Neural crest cell (in vitro differentiated cells): ENCODE data around the gene LINC01488. TPM values are rescaled to one million over a fixed set of nuclear protein-coding genes. Genes with fewer than 3 reads are reported as not detected.

Experiments used
- DNase-seq: peaks from one replicate; pipeline ENCODE4 v3.0.0; 2021; ENCODE audit warnings: low read depth, mixed read lengths, low spot score
- H3K27ac Mint-ChIP-seq: one replicate; pipeline ENCODE4 v1.8.0; 2021; ENCODE audit warnings: mild to moderate bottlenecking, mixed read lengths; ENCODE audit not compliant: unreplicated experiment
- H3K27me3 Mint-ChIP-seq: 2 replicates; pipeline ENCODE4 v1.8.0; 2021; ENCODE audit warnings: low read depth, mild to moderate bottlenecking, mixed read lengths
- H3K36me3 Mint-ChIP-seq: 2 replicates; pipeline ENCODE4 v1.8.0; 2021; ENCODE audit warnings: low read depth, mild to moderate bottlenecking, mixed read lengths
- H3K4me1 Mint-ChIP-seq: 2 replicates; pipeline ENCODE4 v1.8.0; 2021; ENCODE audit warnings: mixed read lengths
- H3K4me3 Mint-ChIP-seq: one replicate; pipeline ENCODE4 v1.8.0; 2021; ENCODE audit warnings: mild to moderate bottlenecking, mixed read lengths
- H3K9me3 Mint-ChIP-seq: 2 replicates; pipeline ENCODE4 v1.8.0; 2021; ENCODE audit warnings: mixed read lengths
- CTCF ChIP-seq: fragments of 200-600 bp; sonication (generic); conservative IDR thresholded peaks from 2 replicates; pipeline ENCODE4 v1.5.0; 2021; ENCODE audit warnings: antibody characterized with exemption, mild to moderate bottlenecking
- total RNA-seq: library from RNA; stranded (reverse); gene quantifications from 2 replicates; pipeline ENCODE4 v1.2.1, GENCODE V29; 2021

The LINC01488 gene
- total RNA-seq, 1 donor from 2014 or later = not detected

DNA sequence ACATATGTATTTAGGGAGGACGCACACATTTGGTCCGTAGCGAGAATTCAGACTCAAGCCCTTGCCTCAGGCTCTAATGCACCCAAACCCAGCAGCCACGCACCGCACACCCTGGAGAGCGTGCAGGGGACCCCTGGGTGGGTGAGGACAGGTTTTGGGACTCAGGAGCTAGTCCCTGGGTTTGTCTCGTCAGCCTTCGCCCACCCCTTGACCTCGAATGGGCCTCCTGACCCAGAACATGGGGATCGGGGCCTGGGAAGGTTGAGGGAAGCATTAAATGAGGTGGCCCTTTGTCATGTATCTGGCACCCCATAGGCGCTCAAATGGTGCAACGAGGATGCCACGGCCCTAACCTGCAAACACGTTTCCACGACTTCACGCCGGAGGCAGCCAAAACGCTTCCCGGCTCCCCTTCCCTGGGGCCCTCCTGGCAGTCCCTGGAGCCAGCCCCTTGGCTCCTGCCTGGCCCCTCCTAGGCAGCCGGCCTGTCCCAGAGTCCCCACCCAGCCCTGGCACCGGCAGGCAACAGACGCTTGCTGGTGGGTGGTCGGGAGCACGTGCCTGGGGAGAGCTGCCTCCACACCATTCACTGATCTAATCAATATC lies 5.5 kb upstream of the LINC01488 start:
- Mint-ChIP-seq H3K9me3 (no peaks in the 10 kb centered on the region), H3K36me3 (no peaks in the 10 kb centered on the region), H3K4me1 (peaks cover 32% of the 10 kb centered on the region), H3K27me3 (no peaks in the 10 kb centered on the region), H3K27ac (no peak overlapping the region), H3K4me3 (no peak overlapping the region)
- no peak for TF ChIP-seq CTCF
- DNase-seq = no peak

DNA sequence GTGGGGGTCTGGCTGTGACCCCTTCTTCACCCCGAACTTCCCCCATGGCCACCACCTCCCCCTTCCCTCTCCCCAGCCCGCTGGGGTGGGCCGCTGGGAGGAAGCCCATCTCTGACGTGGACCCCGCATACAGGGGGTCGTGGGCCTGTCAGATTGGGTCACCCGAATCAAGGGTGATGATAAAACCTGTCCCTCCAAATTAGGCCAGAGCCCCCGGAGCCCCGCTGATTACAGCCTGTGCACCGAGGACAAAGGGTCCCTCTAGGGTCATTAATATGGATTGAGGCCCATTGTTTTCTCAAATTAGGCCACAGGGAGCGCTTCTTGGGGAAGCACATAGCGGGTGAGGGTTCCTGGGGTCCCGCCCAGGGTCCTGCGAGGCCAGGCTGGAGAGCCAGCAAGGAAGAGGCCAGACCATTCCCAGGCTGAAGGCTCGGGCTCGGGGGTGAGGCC lies 4.9 kb upstream of the LINC01488 start:
- Mint-ChIP-seq H3K36me3 (no peaks in the 10 kb centered on the region), H3K4me3 (no peak overlapping the region), H3K27me3 (no peaks in the 10 kb centered on the region), H3K27ac (no peak overlapping the region), H3K4me1 (peaks cover 27% of the 10 kb centered on the region), H3K9me3 (no peaks in the 10 kb centered on the region)
- DNase-seq = no peak
- no peak for TF ChIP-seq CTCF

DNA sequence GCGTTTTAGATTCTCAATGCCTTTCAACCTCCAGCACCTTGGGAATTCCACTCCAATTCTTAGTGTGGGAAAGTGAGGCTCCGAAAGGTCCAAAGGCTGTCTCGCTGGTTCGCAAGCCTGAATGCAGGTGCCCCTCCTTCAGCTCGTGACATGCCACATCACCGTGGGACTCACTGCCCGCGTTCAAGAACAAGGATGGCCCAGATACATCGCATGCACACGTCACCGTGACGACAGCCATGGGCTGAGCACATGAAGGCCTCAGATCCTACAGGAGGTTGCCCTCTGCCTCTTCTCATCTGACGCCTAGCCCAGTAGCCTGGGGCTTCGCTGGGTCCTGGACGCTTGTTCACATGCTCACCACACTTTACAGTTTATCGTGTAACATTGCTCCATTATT lies 4.4 kb upstream of the LINC01488 start:
- H3K27me3 Mint-ChIP-seq = no peaks in the 10 kb centered on the region
- no peak for TF ChIP-seq CTCF
- no peaks in the 10 kb centered on the region for H3K36me3 Mint-ChIP-seq
- no peak for DNase-seq
- H3K4me3 Mint-ChIP-seq = no peak overlapping the region
- H3K4me1 Mint-ChIP-seq = peaks cover 22% of the 10 kb centered on the region
- no peak overlapping the region for H3K27ac Mint-ChIP-seq
- no peaks in the 10 kb centered on the region for H3K9me3 Mint-ChIP-seq

DNA sequence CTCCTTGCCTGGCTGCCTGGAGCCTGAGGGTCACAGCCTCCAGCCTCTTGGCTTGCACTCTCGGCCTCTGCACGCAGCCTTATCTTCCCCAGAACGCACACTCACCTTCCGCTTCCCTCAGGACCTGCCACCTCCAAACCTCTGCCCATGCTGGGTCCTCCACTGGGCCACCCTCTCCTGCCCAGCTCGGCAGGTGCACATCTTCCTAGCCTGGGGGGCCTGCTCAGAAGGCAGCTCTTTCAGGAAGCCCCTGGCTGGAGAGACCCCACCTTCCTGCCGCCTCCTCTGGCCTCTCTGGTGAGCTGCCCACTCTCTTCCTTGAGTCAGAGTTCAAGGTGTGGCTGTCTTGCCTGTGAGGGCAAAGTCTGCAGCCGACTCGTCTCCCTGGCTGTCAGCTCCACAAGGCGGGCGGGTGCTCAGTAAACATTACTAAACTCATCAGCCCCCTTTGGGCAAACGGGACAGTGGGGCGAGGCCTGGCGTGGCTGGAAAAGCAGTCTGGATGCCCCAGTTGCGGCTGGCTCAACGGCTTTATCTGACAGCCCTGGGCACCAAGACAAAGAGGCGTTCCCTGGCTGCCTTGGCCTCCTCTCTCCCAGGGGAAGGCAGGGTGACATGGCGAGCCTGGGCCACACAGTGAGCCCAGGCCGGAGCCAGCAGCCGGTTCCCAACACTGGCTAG lies 1.7 kb upstream of the LINC01488 start:
- Mint-ChIP-seq H3K27ac (no peak overlapping the region), H3K36me3 (no peaks in the 10 kb centered on the region), H3K27me3 (no peaks in the 10 kb centered on the region), H3K4me3 (no peak overlapping the region), H3K9me3 (no peaks in the 10 kb centered on the region), H3K4me1 (peaks cover 30% of the 10 kb centered on the region)
- no peak for TF ChIP-seq CTCF
- no peak for DNase-seq

DNA sequence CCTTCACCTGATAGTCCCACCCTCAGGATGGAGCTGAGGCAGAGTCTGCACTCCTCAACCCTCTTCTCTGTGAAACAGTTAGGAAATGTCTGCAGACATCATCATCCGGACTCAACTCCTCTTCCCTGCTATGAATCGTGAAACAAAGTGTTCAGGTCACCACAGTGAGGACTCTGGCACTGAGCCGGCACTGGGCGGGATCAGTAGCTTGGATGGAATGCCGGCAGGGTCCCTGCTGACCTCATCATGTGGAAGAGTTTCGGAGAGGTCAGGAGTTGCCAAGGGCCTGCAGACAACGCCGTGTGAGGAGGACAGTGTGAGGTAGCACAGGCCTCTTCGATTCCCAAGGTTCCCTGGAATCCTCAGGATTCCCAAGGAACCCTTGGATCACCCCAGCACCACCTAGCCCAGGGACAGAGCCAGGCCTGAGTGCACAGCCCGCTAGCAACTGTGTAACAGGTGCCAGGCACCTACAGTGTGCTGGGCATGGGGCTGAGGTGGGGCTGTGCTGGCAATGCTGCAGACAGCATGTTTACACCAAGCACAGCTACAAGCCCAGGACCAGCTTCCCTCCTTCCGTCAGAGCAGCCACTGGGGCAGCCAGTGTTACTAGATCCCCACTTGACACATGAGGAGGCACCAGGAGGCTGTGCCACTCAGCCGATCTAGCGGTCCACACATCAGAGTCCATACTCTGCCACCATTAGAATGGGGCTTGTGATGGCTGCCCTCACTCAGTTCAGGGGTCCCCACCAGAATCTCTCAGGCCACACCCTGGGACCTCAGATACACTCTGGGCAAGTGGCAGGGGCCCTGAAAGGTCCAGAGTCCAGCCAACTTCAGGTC lies 693 bp upstream of the LINC01488 start:
- no peaks in the 10 kb centered on the region for H3K9me3 Mint-ChIP-seq
- H3K27me3 Mint-ChIP-seq = no peaks in the 10 kb centered on the region
- no peak overlapping the region for H3K4me3 Mint-ChIP-seq

More for the DNA sequence above, 693 bp upstream of the LINC01488 start:
- H3K4me1 Mint-ChIP-seq = peaks cover 37% of the 10 kb centered on the region
- H3K36me3 Mint-ChIP-seq = no peaks in the 10 kb centered on the region
- no peak for DNase-seq
- H3K27ac Mint-ChIP-seq = peak overlapping the region; percentile 62
- no peak for TF ChIP-seq CTCF
